ENCODE results near the gene PDK1. TPM values are rescaled to one million over a fixed set of nuclear protein-coding genes. Genes with fewer than 3 reads are reported as not detected.

PDK1 gene
- total RNA-seq, 1 experiment from 2014 or later: 18.5 TPM

DNA sequence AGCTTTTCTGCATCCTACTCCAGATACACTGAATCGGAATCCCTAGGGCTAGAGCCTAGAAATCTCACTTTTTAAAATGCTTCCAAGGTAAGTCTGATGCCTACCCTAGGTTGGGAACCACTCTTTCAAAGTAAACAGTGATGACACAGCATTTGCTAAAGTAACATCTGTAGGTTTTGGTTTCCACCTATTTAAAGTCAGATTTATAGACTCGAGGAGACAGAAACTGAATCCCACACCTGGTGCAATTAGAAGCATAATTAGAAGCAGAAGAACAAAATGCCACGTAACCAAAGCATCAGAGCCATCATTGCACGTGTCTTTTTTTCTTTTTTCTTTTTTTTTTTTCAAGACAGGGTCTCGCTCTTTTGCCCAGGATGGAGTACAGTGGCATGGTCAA is 40.9 kb downstream of the PDK1 start:
- Histone ChIP-seq H3K9me3 (ENCODE audit: insufficient read depth, low read depth) (no peaks in the 10 kb centered on the region), H3K4me2 (no peak overlapping the region), H3K27me3 (ENCODE audit: insufficient read depth, low read depth) (no peaks in the 10 kb centered on the region), H3K79me2 (ENCODE audit: low read depth) (no peaks in the 10 kb centered on the region), H3K36me3 (ENCODE audit: low read depth) (peaks cover 59% of the 10 kb centered on the region), H3K9me2 (ENCODE audit: insufficient read depth) (no peaks in the 10 kb centered on the region), H2AFZ (no peak overlapping the region), H4K20me1 (ENCODE audit: insufficient read depth) (no peaks in the 10 kb centered on the region), H3K27ac (no peak overlapping the region), H3K4me1 (replicated peaks; ENCODE audit: insufficient read depth) (no peaks in the 10 kb centered on the region), H3F3A (ENCODE audit: insufficient read depth, low read depth) (peaks cover 12% of the 10 kb centered on the region; the same call in 1 of the 2 replicates), H3K4me3 (no peak overlapping the region)
- no TSS peak for BruUV-seq (replicated peaks)
- no peak for DNase-seq
- POLR2A ChIA-PET (ENCODE audit: unreplicated experiment): no interaction called here
- TF ChIP-seq, protein P1, sequence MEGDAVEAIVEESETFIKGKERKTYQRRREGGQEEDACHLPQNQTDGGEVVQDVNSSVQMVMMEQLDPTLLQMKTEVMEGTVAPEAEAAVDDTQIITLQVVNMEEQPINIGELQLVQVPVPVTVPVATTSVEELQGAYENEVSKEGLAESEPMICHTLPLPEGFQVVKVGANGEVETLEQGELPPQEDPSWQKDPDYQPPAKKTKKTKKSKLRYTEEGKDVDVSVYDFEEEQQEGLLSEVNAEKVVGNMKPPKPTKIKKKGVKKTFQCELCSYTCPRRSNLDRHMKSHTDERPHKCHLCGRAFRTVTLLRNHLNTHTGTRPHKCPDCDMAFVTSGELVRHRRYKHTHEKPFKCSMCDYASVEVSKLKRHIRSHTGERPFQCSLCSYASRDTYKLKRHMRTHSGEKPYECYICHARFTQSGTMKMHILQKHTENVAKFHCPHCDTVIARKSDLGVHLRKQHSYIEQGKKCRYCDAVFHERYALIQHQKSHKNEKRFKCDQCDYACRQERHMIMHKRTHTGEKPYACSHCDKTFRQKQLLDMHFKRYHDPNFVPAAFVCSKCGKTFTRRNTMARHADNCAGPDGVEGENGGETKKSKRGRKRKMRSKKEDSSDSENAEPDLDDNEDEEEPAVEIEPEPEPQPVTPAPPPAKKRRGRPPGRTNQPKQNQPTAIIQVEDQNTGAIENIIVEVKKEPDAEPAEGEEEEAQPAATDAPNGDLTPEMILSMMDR (conservative IDR thresholded peaks at IDR 0.05): no peak
- TF ChIP-seq EZH2 (IDR thresholded peaks at IDR 0.05; ENCODE audit: low read depth): no peak
- intact Hi-C loops (cut with micrococcal nuclease; ENCODE audit: unreplicated experiment): no loop called here
- CTCF ChIA-PET: interaction anchor here (0.6 to 0.7 kb wide), 2 partner anchors 11 to 469 kb away, joined by 5 to 7 read pairs; no protein-coding TSS in a partner anchor

DNA sequence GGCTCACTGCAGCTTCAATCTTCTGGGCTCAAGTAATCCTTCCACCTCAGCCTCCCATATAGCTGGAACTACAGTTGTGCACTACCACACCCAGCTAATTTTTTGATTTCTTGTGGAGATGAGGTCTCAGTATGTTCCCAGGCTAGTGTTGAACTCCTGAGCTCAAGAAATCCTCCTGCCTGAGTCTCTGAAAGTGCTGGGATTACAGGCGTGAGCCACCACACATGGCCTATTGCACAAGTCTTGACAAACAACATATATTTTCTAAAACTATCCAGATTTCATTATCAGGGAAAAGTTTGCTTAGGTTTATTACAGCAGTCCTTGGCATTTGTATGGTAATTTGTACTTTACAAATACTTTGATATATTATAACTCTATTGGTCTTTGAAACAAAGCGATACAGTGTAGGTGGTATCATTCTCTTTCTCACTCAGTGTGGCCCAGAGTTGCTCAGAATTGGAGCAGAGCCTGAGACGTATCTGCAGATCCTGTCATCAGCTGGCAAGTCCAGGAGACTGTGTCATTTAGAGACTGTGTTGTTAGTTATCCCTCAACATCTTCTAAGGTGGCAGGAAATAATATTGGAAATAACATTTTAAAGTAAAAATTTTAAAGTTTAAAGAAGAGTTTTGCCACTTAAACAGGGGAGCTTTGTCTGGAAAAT is 41.4 kb downstream of the PDK1 start:
- Histone ChIP-seq H3K4me2 (no peak overlapping the region), H3K4me1 (replicated peaks; ENCODE audit: insufficient read depth) (no peaks in the 10 kb centered on the region), H3K4me3 (no peak overlapping the region), H3K79me2 (ENCODE audit: low read depth) (no peaks in the 10 kb centered on the region), H2AFZ (no peak overlapping the region), H3K9me3 (ENCODE audit: insufficient read depth, low read depth) (no peaks in the 10 kb centered on the region), H4K20me1 (ENCODE audit: insufficient read depth) (no peaks in the 10 kb centered on the region), H3F3A (ENCODE audit: insufficient read depth, low read depth) (peaks cover 12% of the 10 kb centered on the region; the same call in 1 of the 2 replicates), H3K27me3 (ENCODE audit: insufficient read depth, low read depth) (no peaks in the 10 kb centered on the region), H3K36me3 (ENCODE audit: low read depth) (peaks cover 60% of the 10 kb centered on the region), H3K9me2 (ENCODE audit: insufficient read depth) (no peaks in the 10 kb centered on the region), H3K27ac (no peak overlapping the region)
- TF ChIP-seq EZH2 (IDR thresholded peaks at IDR 0.05; ENCODE audit: low read depth): no peak
- TF ChIP-seq, protein P1 (conservative IDR thresholded peaks at IDR 0.05): no peak
- CTCF ChIA-PET: interaction anchor here (0.6 kb wide), 1 partner anchor 469 kb away, joined by 7 read pairs; no protein-coding TSS in a partner anchor
- intact Hi-C loops (cut with micrococcal nuclease; ENCODE audit: unreplicated experiment): no loop called here
- BruUV-seq (replicated peaks): no TSS peak
- no peak for DNase-seq
- POLR2A ChIA-PET (ENCODE audit: unreplicated experiment): no interaction called here

DNA sequence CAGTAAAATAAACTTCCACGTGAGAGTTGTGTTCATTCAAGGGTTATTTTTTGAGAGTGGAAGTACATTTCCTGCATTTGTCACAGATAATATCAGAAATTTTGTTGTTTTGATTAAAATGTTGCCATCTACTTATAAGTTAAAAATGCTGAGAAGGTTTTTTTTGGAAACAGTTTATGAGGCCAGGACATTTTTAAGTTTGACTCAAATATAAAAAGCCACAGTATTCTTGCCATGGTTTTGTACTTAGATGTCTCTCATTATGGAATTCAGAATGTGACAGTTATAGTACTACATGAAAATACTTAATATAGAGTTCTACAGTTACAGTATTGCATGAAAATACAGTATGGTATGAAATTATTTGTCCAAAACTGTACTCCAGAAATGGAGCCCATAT is 44.1 kb downstream of the PDK1 start:
- Histone ChIP-seq H3K27me3 (ENCODE audit: insufficient read depth, low read depth) (no peaks in the 10 kb centered on the region), H3K27ac (no peak overlapping the region), H3K9me2 (ENCODE audit: insufficient read depth) (no peaks in the 10 kb centered on the region), H3K4me3 (no peak overlapping the region), H3K4me2 (no peak overlapping the region), H4K20me1 (ENCODE audit: insufficient read depth) (no peaks in the 10 kb centered on the region), H3K36me3 (ENCODE audit: low read depth) (peaks cover 58% of the 10 kb centered on the region), H3K4me1 (replicated peaks; ENCODE audit: insufficient read depth) (no peaks in the 10 kb centered on the region), H2AFZ (no peak overlapping the region), H3K79me2 (ENCODE audit: low read depth) (no peaks in the 10 kb centered on the region), H3F3A (ENCODE audit: insufficient read depth, low read depth) (0 out of 2 replicates have a peak, but pooled peaks cover 2% of the 10 kb centered on the region), H3K9me3 (ENCODE audit: insufficient read depth, low read depth) (no peaks in the 10 kb centered on the region)
- ChIA-PET POLR2A (ENCODE audit: unreplicated experiment) (no interaction called here), CTCF (no interaction called here)
- intact Hi-C loops (cut with micrococcal nuclease; ENCODE audit: unreplicated experiment): no loop called here
- DNase-seq: no peak
- no TSS peak for BruUV-seq (replicated peaks)
- TF ChIP-seq, protein P1 (conservative IDR thresholded peaks at IDR 0.05): no peak
- no peak for TF ChIP-seq EZH2 (IDR thresholded peaks at IDR 0.05; ENCODE audit: low read depth)
